SU-DHL-6 (cell line): ENCODE results near the gene SEMA5A.

Source experiments
- H2AFZ ChIP-seq: fragments of 200-600 bp; sonication (generic); 2 replicates; pipeline ENCODE4 v1.6.1; 2014; ENCODE audit warnings: low read depth, mild to moderate bottlenecking, moderate library complexity, mixed read lengths, antibody characterized with exemption, low read length; ENCODE audit not compliant: severe bottlenecking
- H3F3A ChIP-seq: fragments of 200-600 bp; shearing (Covaris generic); 2 replicates; pipeline ENCODE4 v1.6.0; 2016; ENCODE audit warnings: antibody characterized with exemption, mild to moderate bottlenecking; ENCODE audit not compliant: insufficient read depth
- H3K27ac ChIP-seq: fragments of 200-600 bp; sonication (generic); 2 replicates; pipeline ENCODE4 v1.5.1; 2016; ENCODE audit warnings: low read depth, mild to moderate bottlenecking, low read length, moderate library complexity, mixed read lengths
- H3K27me3 ChIP-seq: fragments of 200-600 bp; sonication (generic), shearing (Covaris generic); 2 replicates; pipeline ENCODE4 v1.6.0; 2014; ENCODE audit warnings: mild to moderate bottlenecking, low read length
- H3K36me3 ChIP-seq: fragments of 200-600 bp; sonication (generic); 2 replicates; pipeline ENCODE4 v1.6.1; 2014; ENCODE audit warnings: mild to moderate bottlenecking, low read length, mixed read lengths
- H3K4me2 ChIP-seq: fragments of 300-600, 200-600 bp; shearing (Covaris generic), sonication (generic); 2 replicates; pipeline ENCODE4 v1.6.0; 2014; ENCODE audit warnings: low read length, low read depth, mild to moderate bottlenecking; ENCODE audit not compliant: poor library complexity, severe bottlenecking
- H3K4me3 ChIP-seq: fragments of 200-600 bp; sonication (generic); 2 replicates; pipeline ENCODE4 v1.5.1; 2014; ENCODE audit warnings: antibody characterized with exemption, low read length, mild to moderate bottlenecking, mixed read lengths; ENCODE audit not compliant: insufficient read depth, poor library complexity, severe bottlenecking
- H3K79me2 ChIP-seq: fragments of 200-600 bp; sonication (generic); 2 replicates; pipeline ENCODE4 v1.6.1; 2014; ENCODE audit warnings: mild to moderate bottlenecking, low read length, moderate library complexity; ENCODE audit not compliant: insufficient read depth
- H3K9ac ChIP-seq: fragments of 200-600 bp; sonication (generic); 2 replicates; pipeline ENCODE4 v1.7.0; 2014; ENCODE audit warnings: mild to moderate bottlenecking, low read length
- H3K9me2 ChIP-seq: fragments of 200-600 bp; sonication (generic); replicated peaks from 2 replicates; pipeline ENCODE4 v1.6.1; 2014; ENCODE audit warnings: low read length; ENCODE audit not compliant: insufficient read depth
- H3K9me3 ChIP-seq: fragments of 200-600 bp; sonication (generic); 2 replicates; pipeline ENCODE4 v1.6.1; 2014; ENCODE audit warnings: low read length, mixed read lengths; ENCODE audit not compliant: insufficient read depth
- H4K20me1 ChIP-seq: fragments of 200-600 bp; sonication (generic); 2 replicates; pipeline ENCODE4 v1.6.1; 2014; ENCODE audit warnings: low read depth, mild to moderate bottlenecking, antibody characterized with exemption, low read length, moderate library complexity, mixed read lengths
- CTCF ChIP-seq: fragments of 200-600 bp; sonication (generic); IDR thresholded peaks from one replicate; pipeline ENCODE4 v1.5.1; 2017; ENCODE audit warnings: antibody characterized with exemption, mild to moderate bottlenecking, low read length, moderate library complexity; ENCODE audit not compliant: insufficient read depth, poor library complexity, severe bottlenecking
- EZH2phosphoT487 ChIP-seq: fragments of 200-600 bp; sonication (generic), shearing (Covaris generic); conservative IDR thresholded peaks from 2 replicates; pipeline ENCODE4 v1.6.1; 2018; ENCODE audit warnings: mild to moderate bottlenecking, antibody characterized with exemption, low read length, moderate library complexity, mixed read lengths

The SEMA5A gene

GRCh38 chr5:9351546-9351945 is 194.3 kb downstream of the SEMA5A start:
- no peak overlapping the region for H2AFZ ChIP-seq
- H3K27ac ChIP-seq = no peak overlapping the region
- no peaks in the 10 kb centered on the region for H4K20me1 ChIP-seq
- H3K79me2 ChIP-seq = no peaks in the 10 kb centered on the region
- no peak overlapping the region for H3K4me2 ChIP-seq
- H3K4me3 ChIP-seq = no peak overlapping the region
- H3K9me2 ChIP-seq = no peaks in the 10 kb centered on the region
- no peaks in the 10 kb centered on the region for H3F3A ChIP-seq
- TF ChIP-seq CTCF (no peak), EZH2phosphoT487 (no peak)
- no peaks in the 10 kb centered on the region for H3K9me3 ChIP-seq
- no peaks in the 10 kb centered on the region for H3K27me3 ChIP-seq
- no peaks in the 10 kb centered on the region for H3K36me3 ChIP-seq
- no peak overlapping the region for H3K9ac ChIP-seq

GRCh38 chr5:9350301-9350797 is 195.5 kb downstream of the SEMA5A start:
- H3K9me2 ChIP-seq = no peaks in the 10 kb centered on the region
- no peaks in the 10 kb centered on the region for H3K9me3 ChIP-seq
- H2AFZ ChIP-seq = no peak overlapping the region
- H3K36me3 ChIP-seq = no peaks in the 10 kb centered on the region
- H3K4me3 ChIP-seq = no peak overlapping the region
- no peaks in the 10 kb centered on the region for H3F3A ChIP-seq
- no peaks in the 10 kb centered on the region for H4K20me1 ChIP-seq
- H3K27ac ChIP-seq = no peak overlapping the region
- no peak overlapping the region for H3K4me2 ChIP-seq
- no peaks in the 10 kb centered on the region for H3K27me3 ChIP-seq
- TF ChIP-seq CTCF = no peak
- no peak for TF ChIP-seq EZH2phosphoT487
- no peaks in the 10 kb centered on the region for H3K79me2 ChIP-seq
- H3K9ac ChIP-seq = no peak overlapping the region

- Histone ChIP-seq H3K27me3 (no peaks in the 10 kb centered on the region), H3K36me3 (no peaks in the 10 kb centered on the region), H3K9me2 (no peaks in the 10 kb centered on the region), H2AFZ (no peak overlapping the region), H3K9ac (no peak overlapping the region), H3K27ac (no peak overlapping the region), H3K79me2 (no peaks in the 10 kb centered on the region), H4K20me1 (no peaks in the 10 kb centered on the region), H3K4me2 (no peak overlapping the region), H3F3A (no peaks in the 10 kb centered on the region), H3K4me3 (no peak overlapping the region), H3K9me3 (no peaks in the 10 kb centered on the region)
- no peak for TF ChIP-seq CTCF
- TF ChIP-seq EZH2phosphoT487 = no peak
Measured at GRCh38 chr5:9348401-9348996, 197.4 kb downstream of the SEMA5A start.
